CD4-positive, alpha-beta T cell treated with Interferon gamma for 1 hour (primary cell): Measurements from ENCODE around the gene DNTTIP2.
A peak's percentile ranks its signal among the peaks of the same experiment; 100 is the strongest.
"Not testable (repeated sequence)": the region's sequence is repeated elsewhere in the genome, so short reads cannot be mapped to it uniquely, and the experiment has no call there.

Source experiments
- DNase-seq: peaks from one replicate; pipeline ENCODE4 v3.0.0-alpha.2; 2020

The DNTTIP2 gene

GRCh38 chr1:93878889-93879586 lies at the start of gene DNTTIP2:
Gene DNTTIP2, minus strand, starts transcription at chr1:93879206. Its CDS starts 58 bp downstream, at chr1:93879148.
- peak; percentile 87 for DNase-seq

GRCh38 chr1:93925206-93925605 lies 46.2 kb upstream of the DNTTIP2 start:
- DNase-seq, result no peak

- DNase-seq, result no peak
Measured at GRCh38 chr1:93919780-93920179, 40.8 kb upstream of the DNTTIP2 start.

- no peak for DNase-seq
Measured at GRCh38 chr1:93917302-93917701, 38.3 kb upstream of the DNTTIP2 start.

- not testable (repeated sequence) for DNase-seq
Measured at GRCh38 chr1:93910880-93911279, 31.9 kb upstream of the DNTTIP2 start.

GRCh38 chr1:93910305-93910704 lies 31.3 kb upstream of the DNTTIP2 start:
- no peak for DNase-seq

- peak; percentile 89 for DNase-seq
Measured at GRCh38 chr1:93909146-93910050, 30.4 kb upstream of the DNTTIP2 start, which contains the start of gene GCLM. Gene GCLM, minus strand, starts transcription at chr1:93909430. Its CDS starts 267 bp downstream, at chr1:93909163.

- peak; percentile 32 for DNase-seq
Measured at GRCh38 chr1:93908394-93909145, 29.6 kb upstream of the DNTTIP2 start.

- DNase-seq, result no peak
Measured at GRCh38 chr1:93907718-93908117, 28.7 kb upstream of the DNTTIP2 start.

- DNase-seq, result no peak
Measured at GRCh38 chr1:93906480-93906879, 27.5 kb upstream of the DNTTIP2 start.

- no peak for DNase-seq
Measured at GRCh38 chr1:93905734-93906133, 26.7 kb upstream of the DNTTIP2 start.

GRCh38 chr1:93905051-93905450 lies 26.0 kb upstream of the DNTTIP2 start:
- no peak for DNase-seq

GRCh38 chr1:93904228-93904627 lies 25.2 kb upstream of the DNTTIP2 start:
- no peak for DNase-seq

- no peak for DNase-seq
Measured at GRCh38 chr1:93900723-93901504, 21.9 kb upstream of the DNTTIP2 start.

GRCh38 chr1:93899543-93900207 lies 20.7 kb upstream of the DNTTIP2 start:
- DNase-seq, result no peak

GRCh38 chr1:93888900-93889299 lies 9.9 kb upstream of the DNTTIP2 start:
- no peak for DNase-seq

- DNase-seq, result no peak
Measured at GRCh38 chr1:93882269-93882668, 3.3 kb upstream of the DNTTIP2 start.

GRCh38 chr1:93880731-93881130 lies 1.7 kb upstream of the DNTTIP2 start:
- DNase-seq, result no peak

GRCh38 chr1:93878501-93878888 lies 511 bp downstream of the DNTTIP2 start:
- peak; percentile 68 for DNase-seq

- DNase-seq, result no peak
Measured at GRCh38 chr1:93877529-93877928, 1.5 kb downstream of the DNTTIP2 start.

GRCh38 chr1:93876244-93876643 lies 2.8 kb downstream of the DNTTIP2 start:
- DNase-seq, result no peak
